Fibroblast of lung (primary cell): ENCODE data around the gene TMEM123.

Source experiments
- EZH2 ChIP-seq: IDR thresholded peaks from 2 replicates; pipeline ENCODE4 v1.5.1; 2012; ENCODE audit warnings: low read length, control low read depth, mild to moderate bottlenecking; ENCODE audit errors: missing control alignments
- TF ChIP-seq, protein P1 (sequence below), 2 donors: IDR thresholded peaks in 1 of 2; conservative IDR thresholded peaks in 1 of 2; 1 replicate in 1 of 2; 2 replicates in 1 of 2; pipeline ENCODE4 v1.5.1; 2011 to 2012; ENCODE audit warnings: low read length in 2 of 2, control low read depth in 1 of 2, inconsistent platforms in 1 of 2, low read depth in 1 of 2, mild to moderate bottlenecking in 1 of 2

DNA sequence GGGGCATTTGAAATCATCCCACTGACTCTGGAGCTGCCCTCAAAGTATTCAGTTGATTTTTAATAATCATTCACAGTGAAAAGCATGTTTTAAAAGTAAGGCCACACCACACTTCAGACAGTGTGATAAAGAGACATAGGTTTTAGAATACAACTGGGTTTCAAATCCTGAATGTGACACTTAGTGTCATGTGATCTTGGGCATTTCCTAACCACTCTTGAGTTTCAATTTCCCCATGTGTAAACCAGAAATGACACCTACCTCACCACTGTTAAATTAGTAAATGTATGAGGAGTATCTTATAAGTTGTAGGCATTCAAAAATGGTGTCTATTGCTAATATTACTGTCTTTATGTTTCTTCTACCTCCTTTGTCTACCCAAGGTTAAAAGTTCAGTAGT lies 5.4 kb downstream of the TMEM123 start:
- TF ChIP-seq, protein P1, sequence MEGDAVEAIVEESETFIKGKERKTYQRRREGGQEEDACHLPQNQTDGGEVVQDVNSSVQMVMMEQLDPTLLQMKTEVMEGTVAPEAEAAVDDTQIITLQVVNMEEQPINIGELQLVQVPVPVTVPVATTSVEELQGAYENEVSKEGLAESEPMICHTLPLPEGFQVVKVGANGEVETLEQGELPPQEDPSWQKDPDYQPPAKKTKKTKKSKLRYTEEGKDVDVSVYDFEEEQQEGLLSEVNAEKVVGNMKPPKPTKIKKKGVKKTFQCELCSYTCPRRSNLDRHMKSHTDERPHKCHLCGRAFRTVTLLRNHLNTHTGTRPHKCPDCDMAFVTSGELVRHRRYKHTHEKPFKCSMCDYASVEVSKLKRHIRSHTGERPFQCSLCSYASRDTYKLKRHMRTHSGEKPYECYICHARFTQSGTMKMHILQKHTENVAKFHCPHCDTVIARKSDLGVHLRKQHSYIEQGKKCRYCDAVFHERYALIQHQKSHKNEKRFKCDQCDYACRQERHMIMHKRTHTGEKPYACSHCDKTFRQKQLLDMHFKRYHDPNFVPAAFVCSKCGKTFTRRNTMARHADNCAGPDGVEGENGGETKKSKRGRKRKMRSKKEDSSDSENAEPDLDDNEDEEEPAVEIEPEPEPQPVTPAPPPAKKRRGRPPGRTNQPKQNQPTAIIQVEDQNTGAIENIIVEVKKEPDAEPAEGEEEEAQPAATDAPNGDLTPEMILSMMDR (conservative IDR thresholded peaks at IDR 0.05 in 1 of 2, IDR thresholded peaks at IDR 0.05 in 1 of 2; ENCODE audit: low read depth in 1 of 2, low read length in 2 of 2), result no peak
- no peak for TF ChIP-seq EZH2
